ENCODE measurements around the gene DPP7. TPM values are rescaled to one million over a fixed set of nuclear protein-coding genes. Genes with fewer than 3 reads are reported as not detected.

The DPP7 gene
- total RNA-seq, 1 experiment from 2014 or later = 291 TPM

GRCh38 chr9:137114220-137114612 lies 317 bp downstream of the DPP7 start:
- ChIA-PET CTCF (no interaction called here), RAD21 (ENCODE audit: low non-redundant PET in 1 of 2, low total read pairs in 2 of 2, uncharacterized antibody in 2 of 2, unreplicated experiment in 2 of 2) (no interaction called here), POLR2A (interaction anchor here (0.5 to 2.0 kb wide), 2 partner anchors 105 to 127 kb away, joined by 3 to 5 read pairs; partner anchors contain the start of gene TUBB4B)
- BruUV-seq (replicated peaks) = no TSS peak
- peaks cover 4 to 19% of the 10 kb centered on the region in 2 experiments for H3K4me1 ChIP-seq (ENCODE audit: control insufficient read depth in 1 of 2, insufficient read depth in 2 of 2, low read length in 2 of 2)
- H3K27me3 ChIP-seq (ENCODE audit: insufficient read depth, low read length) = no peaks in the 10 kb centered on the region
- peak overlapping the region; percentile 96 for H3K4me2 ChIP-seq (ENCODE audit: low read length)
- H3K9me2 ChIP-seq (ENCODE audit: insufficient read depth) = no peaks in the 10 kb centered on the region
- intact Hi-C loops (cut with micrococcal nuclease) = no loop called here
- DNase-seq (ENCODE audit: low read depth, low spot score) (no peak), ATAC-seq (peak; percentile 5)
- H2AFZ ChIP-seq (ENCODE audit: low read depth, low read length, poor library complexity, severe bottlenecking) = no peak overlapping the region
- peaks cover 8 to 33% of the 10 kb centered on the region in 2 experiments; a peak in 3 of 4 replicates for H3K36me3 ChIP-seq (ENCODE audit: control insufficient read depth in 1 of 2, insufficient read depth in 2 of 2, low read length in 2 of 2)
- H3K9me3 ChIP-seq (ENCODE audit: control insufficient read depth in 1 of 2, insufficient read depth in 1 of 2, low read depth in 1 of 2, low read length in 2 of 2) = no peaks in the 10 kb centered on the region
- H3K79me2 ChIP-seq (ENCODE audit: insufficient read depth, low read length) = peaks cover 19% of the 10 kb centered on the region
- peak overlapping the region; percentile 72 for H3K27ac ChIP-seq (ENCODE audit: low read depth, low read length)
- H4K20me1 ChIP-seq (ENCODE audit: insufficient read depth) = no peaks in the 10 kb centered on the region
- H3K9ac ChIP-seq (ENCODE audit: low read length) = peak overlapping the region; percentile 83
- TF ChIP-seq MAX (IDR thresholded peaks at IDR 0.05) (no peak), CBX3 (IDR thresholded peaks at IDR 0.05; ENCODE audit: low read depth) (no peak), ZBTB33 (IDR thresholded peaks at IDR 0.05; ENCODE audit: extremely low read depth, insufficient replicate concordance, low read length) (no peak), CTCF (IDR thresholded peaks at IDR 0.05 in 2 of 3, conservative IDR thresholded peaks at IDR 0.05 in 1 of 3; ENCODE audit: borderline replicate concordance in 1 of 3, insufficient read depth in 1 of 3, low read depth in 2 of 3, low read length in 2 of 3) (no peak), SP1 (IDR thresholded peaks at IDR 0.05; ENCODE audit: low read depth) (no peak), EZH2phosphoT487 (IDR thresholded peaks at IDR 0.05; ENCODE audit: borderline replicate concordance) (no peak), JUND (IDR thresholded peaks at IDR 0.05) (no peak), EZH2 (IDR thresholded peaks at IDR 0.05) (no peak), ELF1 (IDR thresholded peaks at IDR 0.05; ENCODE audit: borderline replicate concordance, low read depth) (no peak), ATF3 (IDR thresholded peaks at IDR 0.05) (no peak), CEBPB (IDR thresholded peaks at IDR 0.05; ENCODE audit: low read depth) (no peak), POLR2A (IDR thresholded peaks at IDR 0.05; ENCODE audit: borderline replicate concordance, extremely low read depth, insufficient read depth, insufficient read length) (no peak)
- peak overlapping the region; percentile 54 to 67 for H3K4me3 ChIP-seq (replicated peaks in 1 of 2; ENCODE audit: low read depth in 1 of 2, low read length in 2 of 2)
